GM12874 (cell line): ENCODE results near the gene TTC24.

Experiments
- CTCF ChIP-seq: IDR thresholded peaks from 2 replicates; pipeline ENCODE4 v1.5.1; 2011; ENCODE audit warnings: low read depth, mild to moderate bottlenecking, control low read depth, low read length, moderate library complexity; ENCODE audit not compliant: insufficient read depth

TTC24 gene

GRCh38 chr1:156549390-156549789 lies 30.1 kb upstream of the TTC24 start:
- no peak for TF ChIP-seq CTCF

- no peak for TF ChIP-seq CTCF
Observed at GRCh38 chr1:156549831-156550230, 29.7 kb upstream of the TTC24 start.

GRCh38 chr1:156550346-156550745 lies 29.2 kb upstream of the TTC24 start:
- TF ChIP-seq CTCF = no peak

- TF ChIP-seq CTCF = no peak
Observed at GRCh38 chr1:156551066-156551643, 28.4 kb upstream of the TTC24 start.

- TF ChIP-seq CTCF = no peak
Observed at GRCh38 chr1:156551869-156552268, 27.7 kb upstream of the TTC24 start.

GRCh38 chr1:156552518-156552917 lies 27.0 kb upstream of the TTC24 start:
- TF ChIP-seq CTCF = no peak

- no peak for TF ChIP-seq CTCF
Observed at GRCh38 chr1:156553860-156554485, 25.6 kb upstream of the TTC24 start.

GRCh38 chr1:156554971-156555370 lies 24.6 kb upstream of the TTC24 start:
- TF ChIP-seq CTCF = no peak
